ENCODE measurements around the gene CCIN. TPM values are rescaled to one million over a fixed set of nuclear protein-coding genes. Genes with fewer than 3 reads are reported as not detected.

CCIN gene
- total and polyA plus RNA-seq, 2 of the 4 experiments (the other 2 are of a cell fraction) = 0.80 to 1.1 TPM

DNA sequence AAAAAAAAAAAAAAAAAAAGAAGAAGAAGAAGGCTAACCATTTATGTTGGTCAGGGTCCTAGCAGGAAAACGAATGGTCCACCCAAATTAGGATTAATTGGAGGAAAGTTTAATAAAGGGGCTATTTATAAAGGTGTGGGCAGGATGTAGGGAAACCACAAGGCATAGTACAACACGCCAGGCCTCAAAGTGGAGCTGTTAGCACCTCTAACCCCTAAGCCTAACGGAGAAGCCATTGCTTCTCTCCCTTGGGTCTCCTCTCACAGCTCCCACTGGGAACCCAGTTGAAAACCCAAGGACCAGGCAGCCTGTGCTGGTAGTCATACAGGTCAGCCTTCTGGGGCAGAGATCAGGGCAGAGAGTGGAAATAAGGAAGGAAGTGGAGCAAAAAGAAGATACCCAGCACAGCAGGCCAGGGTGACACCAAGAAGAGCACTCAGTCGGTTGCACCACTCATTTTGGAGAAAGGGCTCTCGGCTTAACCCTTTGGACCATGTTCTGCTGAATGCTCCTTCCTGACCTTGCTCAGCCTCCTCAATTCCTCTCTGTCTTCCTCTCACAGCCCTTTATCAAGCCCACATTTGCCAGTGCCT lies 41.4 kb upstream of the CCIN start:
- ATAC-seq (ENCODE audit: low read depth) (no peak), DNase-seq (no peak)
- Histone ChIP-seq H3K9ac (ENCODE audit: low read depth, low read length) (no peak overlapping the region), H3K4me1 (ENCODE audit: control insufficient read depth, insufficient read depth, low read length) (no peaks in the 10 kb centered on the region), H3K9me3 (ENCODE audit: control insufficient read depth, insufficient read depth, low read length) (no peaks in the 10 kb centered on the region), H3K9me1 (ENCODE audit: insufficient read depth, low read length) (no peaks in the 10 kb centered on the region; the same call in 1 of the 2 replicates), H3K36me3 (ENCODE audit: control insufficient read depth, insufficient read depth, low read length) (peaks cover 19% of the 10 kb centered on the region), H3K23ac (ENCODE audit: low read depth, low read length) (no peak overlapping the region), H2BK120ac (ENCODE audit: low read depth, low read length) (no peak overlapping the region), H3K56ac (ENCODE audit: extremely low read depth, insufficient read depth, low read length) (no peak overlapping the region), H2AK5ac (ENCODE audit: low read depth, low read length) (no peak overlapping the region), H4K20me1 (ENCODE audit: insufficient read depth, low read length) (no peaks in the 10 kb centered on the region), H2BK15ac (ENCODE audit: low read depth, low read length) (no peak overlapping the region), H2BK20ac (ENCODE audit: low read depth, low read length) (no peak overlapping the region), H4K8ac (ENCODE audit: low read depth in 2 of 2, low read length in 2 of 2) (no peak overlapping the region), H4K5ac (ENCODE audit: low read depth, low read length) (no peak overlapping the region), H3K4me2 (ENCODE audit: low read depth, low read length) (no peak overlapping the region), H4K91ac (ENCODE audit: insufficient read depth, low read depth, low read length) (no peak overlapping the region), H3K4ac (ENCODE audit: low read depth, low read length) (no peak overlapping the region), H3K18ac (ENCODE audit: low read depth, low read length) (no peak overlapping the region), H3K4me3 (ENCODE audit: insufficient read depth, low read depth, low read length) (no peak overlapping the region), H2AFZ (replicated peaks; ENCODE audit: low read length, poor library complexity) (no peak overlapping the region), H2AK9ac (replicated peaks; ENCODE audit: low read depth, low read length, poor library complexity) (no peak overlapping the region), H2BK5ac (ENCODE audit: low read depth, low read length, poor library complexity, severe bottlenecking) (no peak overlapping the region), H3K79me1 (ENCODE audit: low read depth in 1 of 2, low read length in 2 of 2) (0 out of 4 replicates have a peak, but pooled peaks cover 0 to under 1% of the 10 kb centered on the region in 2 experiments), H3K27me3 (ENCODE audit: control insufficient read depth, insufficient read depth, low read length) (no peaks in the 10 kb centered on the region), H3K27ac (ENCODE audit: insufficient read depth, low read length) (no peak overlapping the region), H3K14ac (replicated peaks; ENCODE audit: low read depth, low read length) (no peak overlapping the region)
- ChIA-PET CTCF (no interaction called here), POLR2A (ENCODE audit: unreplicated experiment) (no interaction called here)
- TF ChIP-seq RFX5 (IDR thresholded peaks at IDR 0.05; ENCODE audit: low read depth, low read length) (no peak), NFE2L2 (IDR thresholded peaks at IDR 0.05; ENCODE audit: low read depth, low read length) (no peak)
- TF ChIP-seq, protein P1, sequence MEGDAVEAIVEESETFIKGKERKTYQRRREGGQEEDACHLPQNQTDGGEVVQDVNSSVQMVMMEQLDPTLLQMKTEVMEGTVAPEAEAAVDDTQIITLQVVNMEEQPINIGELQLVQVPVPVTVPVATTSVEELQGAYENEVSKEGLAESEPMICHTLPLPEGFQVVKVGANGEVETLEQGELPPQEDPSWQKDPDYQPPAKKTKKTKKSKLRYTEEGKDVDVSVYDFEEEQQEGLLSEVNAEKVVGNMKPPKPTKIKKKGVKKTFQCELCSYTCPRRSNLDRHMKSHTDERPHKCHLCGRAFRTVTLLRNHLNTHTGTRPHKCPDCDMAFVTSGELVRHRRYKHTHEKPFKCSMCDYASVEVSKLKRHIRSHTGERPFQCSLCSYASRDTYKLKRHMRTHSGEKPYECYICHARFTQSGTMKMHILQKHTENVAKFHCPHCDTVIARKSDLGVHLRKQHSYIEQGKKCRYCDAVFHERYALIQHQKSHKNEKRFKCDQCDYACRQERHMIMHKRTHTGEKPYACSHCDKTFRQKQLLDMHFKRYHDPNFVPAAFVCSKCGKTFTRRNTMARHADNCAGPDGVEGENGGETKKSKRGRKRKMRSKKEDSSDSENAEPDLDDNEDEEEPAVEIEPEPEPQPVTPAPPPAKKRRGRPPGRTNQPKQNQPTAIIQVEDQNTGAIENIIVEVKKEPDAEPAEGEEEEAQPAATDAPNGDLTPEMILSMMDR (conservative IDR thresholded peaks at IDR 0.05; ENCODE audit: low read depth, low read length) = no peak
- in situ Hi-C loops (cut with MboI; ENCODE audit: low sequenced_read_pairs) (no loop called here), dilution Hi-C loops (cut with HindIII; ENCODE audit: low sequenced_read_pairs, unreplicated experiment) (no loop called here), intact Hi-C loops (cut with micrococcal nuclease) (no loop called here)
- no TSS peak for BruUV-seq (replicated peaks)
- WGBS, 2 experiments (ENCODE audit: extremely low coverage in 2 of 2, insufficient read length in 1 of 2) = 100% methylated on average over 1 of the region's 5 CpGs; no CpG with 5 or more reads in 1 of the 2 experiments
